Measurements from ENCODE around the gene DOCK2.
A peak's percentile ranks its signal among the peaks of the same experiment; 100 is the strongest.

The DOCK2 gene

DNA sequence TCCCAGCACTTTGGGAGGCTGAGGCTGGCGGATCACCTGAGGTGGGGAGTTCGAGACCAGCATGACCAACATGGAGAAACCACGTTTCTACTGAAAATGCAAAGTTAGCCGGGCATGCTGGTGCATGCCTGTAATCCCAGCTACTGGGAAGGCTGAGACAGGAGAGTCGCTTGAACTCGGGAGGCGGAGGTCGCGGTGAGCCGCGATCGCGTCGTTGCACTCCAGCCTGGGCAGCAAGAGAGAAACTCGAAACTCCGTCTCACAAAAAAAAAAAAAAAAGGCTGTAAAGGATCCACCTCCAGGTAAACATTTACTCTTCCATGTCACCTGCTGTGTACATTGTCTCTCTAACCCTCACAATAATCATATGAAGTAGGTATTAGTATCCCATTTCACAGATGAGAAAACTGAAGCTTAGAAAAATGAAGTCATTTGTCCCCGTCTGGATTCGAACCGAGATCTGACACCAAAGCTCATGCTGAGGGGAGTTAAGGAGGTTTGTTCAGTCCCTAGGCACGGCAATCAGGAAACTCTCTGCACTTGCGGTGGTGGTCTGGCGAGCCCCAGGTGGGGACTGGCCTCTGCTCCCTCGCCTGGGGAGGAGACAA is 494 bp upstream of the DOCK2 start:
- H3K27ac ChIP-seq: no peak overlapping the region
- TF ChIP-seq, protein P1, sequence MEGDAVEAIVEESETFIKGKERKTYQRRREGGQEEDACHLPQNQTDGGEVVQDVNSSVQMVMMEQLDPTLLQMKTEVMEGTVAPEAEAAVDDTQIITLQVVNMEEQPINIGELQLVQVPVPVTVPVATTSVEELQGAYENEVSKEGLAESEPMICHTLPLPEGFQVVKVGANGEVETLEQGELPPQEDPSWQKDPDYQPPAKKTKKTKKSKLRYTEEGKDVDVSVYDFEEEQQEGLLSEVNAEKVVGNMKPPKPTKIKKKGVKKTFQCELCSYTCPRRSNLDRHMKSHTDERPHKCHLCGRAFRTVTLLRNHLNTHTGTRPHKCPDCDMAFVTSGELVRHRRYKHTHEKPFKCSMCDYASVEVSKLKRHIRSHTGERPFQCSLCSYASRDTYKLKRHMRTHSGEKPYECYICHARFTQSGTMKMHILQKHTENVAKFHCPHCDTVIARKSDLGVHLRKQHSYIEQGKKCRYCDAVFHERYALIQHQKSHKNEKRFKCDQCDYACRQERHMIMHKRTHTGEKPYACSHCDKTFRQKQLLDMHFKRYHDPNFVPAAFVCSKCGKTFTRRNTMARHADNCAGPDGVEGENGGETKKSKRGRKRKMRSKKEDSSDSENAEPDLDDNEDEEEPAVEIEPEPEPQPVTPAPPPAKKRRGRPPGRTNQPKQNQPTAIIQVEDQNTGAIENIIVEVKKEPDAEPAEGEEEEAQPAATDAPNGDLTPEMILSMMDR (conservative IDR thresholded peaks at IDR 0.05): no peak
- no peak for TF ChIP-seq ZFX (IDR thresholded peaks at IDR 0.05)

DNA sequence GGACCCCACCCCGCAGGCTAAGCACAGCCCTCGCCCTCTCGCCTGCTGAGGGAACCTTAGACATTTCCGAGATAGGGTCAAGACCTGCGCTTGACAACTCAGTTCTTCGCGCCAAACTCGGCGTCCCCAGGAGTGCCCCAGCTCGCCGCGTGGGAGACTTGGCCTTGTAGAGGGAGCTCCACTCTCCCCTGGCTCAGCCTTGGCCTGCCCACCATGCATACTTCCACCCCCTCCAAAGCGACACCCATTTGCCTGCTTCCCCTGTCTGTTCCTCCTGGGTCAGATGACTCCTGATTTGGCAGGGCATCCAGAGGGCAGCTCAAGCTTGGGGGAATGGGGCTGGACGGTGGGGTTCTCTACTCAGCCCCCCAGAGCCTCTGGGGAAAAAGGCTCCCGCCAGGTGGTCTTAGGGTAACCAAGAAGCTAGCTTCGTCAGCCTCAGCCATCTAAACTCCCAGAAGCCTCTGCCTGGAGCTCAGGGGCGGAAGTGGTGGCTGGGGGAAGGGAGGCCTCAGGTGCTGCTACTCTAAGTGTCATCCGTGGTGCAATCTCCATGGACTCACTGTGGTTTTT is 560 bp downstream of the DOCK2 start:
- TF ChIP-seq, protein P1 (conservative IDR thresholded peaks at IDR 0.05): no peak
- TF ChIP-seq ZFX (IDR thresholded peaks at IDR 0.05): no peak
- H3K27ac ChIP-seq: no peak overlapping the region

DNA sequence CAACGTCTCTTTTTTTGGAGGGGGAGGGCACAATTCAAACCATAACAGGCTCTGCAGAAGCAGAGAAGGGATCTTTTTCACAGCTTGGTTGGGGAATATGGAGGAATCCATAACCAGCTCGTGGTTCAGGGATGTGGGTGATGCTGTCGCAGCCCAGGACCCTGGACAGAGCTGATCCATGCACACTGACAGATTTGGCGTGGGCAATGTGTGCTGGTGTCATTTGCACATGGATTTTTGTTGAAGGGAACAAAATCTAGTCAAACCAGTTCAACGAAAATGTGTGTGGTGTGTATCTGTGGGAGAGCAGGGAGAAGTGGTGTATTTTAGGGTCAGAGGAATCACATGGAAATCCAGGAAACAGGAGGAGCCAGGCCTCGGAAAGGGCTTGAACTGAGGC is 4.2 kb downstream of the DOCK2 start:
- H3K27ac ChIP-seq: peak overlapping the region; percentile 54
- TF ChIP-seq ZFX (IDR thresholded peaks at IDR 0.05): no peak
- TF ChIP-seq, protein P1 (conservative IDR thresholded peaks at IDR 0.05): no peak

DNA sequence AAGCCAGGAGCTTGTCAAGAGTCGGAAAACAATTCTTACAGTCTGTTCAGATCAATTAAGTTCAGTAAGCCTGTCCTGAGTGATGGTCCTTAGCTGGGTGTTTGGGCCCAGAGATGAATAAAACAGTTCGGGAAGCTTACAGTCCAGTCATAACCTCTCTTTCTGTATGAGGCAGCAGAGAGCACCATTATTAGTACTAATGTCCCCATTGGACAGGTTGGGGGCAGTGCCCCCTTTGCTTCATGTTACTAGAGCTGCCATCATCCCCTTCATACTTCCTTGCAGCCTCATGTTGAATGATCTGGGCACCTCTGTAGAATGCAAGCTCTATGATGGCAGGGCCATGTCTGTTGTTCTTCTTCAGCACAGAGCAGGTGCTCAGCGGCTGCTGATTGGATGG is 9.8 kb downstream of the DOCK2 start:
- TF ChIP-seq, protein P1 (conservative IDR thresholded peaks at IDR 0.05): no peak
- TF ChIP-seq ZFX (IDR thresholded peaks at IDR 0.05): no peak
- no peak overlapping the region for H3K27ac ChIP-seq

DNA sequence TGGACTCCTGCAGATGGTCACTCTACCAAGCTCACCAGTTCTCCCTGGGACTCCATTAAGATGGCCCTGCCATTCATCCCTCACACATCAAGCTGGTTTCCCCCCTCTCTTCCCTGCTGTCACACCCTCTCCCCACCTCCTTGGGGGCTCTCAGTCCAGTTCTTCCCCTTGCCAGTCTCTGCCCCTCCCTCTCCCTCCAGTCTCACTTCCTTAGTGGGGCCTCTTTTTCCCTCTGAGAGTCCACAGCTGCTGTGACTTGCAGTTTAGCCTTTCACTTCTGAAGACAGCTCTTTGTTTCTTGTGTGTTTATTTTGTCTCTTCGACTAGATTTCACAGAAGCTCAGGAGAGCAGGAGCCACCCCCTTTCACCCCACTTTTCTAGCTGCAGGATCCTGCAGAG is 10.5 kb downstream of the DOCK2 start:
- TF ChIP-seq ZFX (IDR thresholded peaks at IDR 0.05): no peak
- TF ChIP-seq, protein P1 (conservative IDR thresholded peaks at IDR 0.05): no peak
- no peak overlapping the region for H3K27ac ChIP-seq

DNA sequence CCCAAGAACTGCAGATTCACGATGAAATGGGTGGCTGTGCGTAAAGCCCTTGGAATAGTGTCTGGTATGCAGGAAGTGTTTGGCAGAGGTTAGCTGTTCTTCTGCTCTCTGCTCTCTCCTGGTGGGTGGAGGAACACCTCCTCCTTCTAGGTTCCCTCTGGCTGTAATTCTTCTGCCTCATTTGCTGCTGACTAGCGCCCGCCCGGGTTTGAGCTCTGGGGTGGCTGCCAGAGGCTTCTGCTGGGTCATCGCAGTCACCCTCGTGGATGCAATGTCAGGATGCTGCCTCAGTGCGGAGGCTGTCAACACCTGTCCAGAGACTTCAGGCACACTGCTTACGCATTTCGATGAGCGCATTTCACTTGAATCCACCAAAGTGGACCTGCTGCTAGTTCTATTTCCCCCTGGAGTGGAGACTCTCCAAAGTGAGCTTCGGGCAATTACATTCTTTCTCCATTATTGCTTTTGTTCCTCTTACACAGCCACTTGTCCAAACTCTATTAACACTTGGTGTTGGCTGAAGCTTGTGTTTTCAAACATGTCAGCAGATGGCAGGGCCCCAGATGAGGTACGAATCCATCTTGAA is 11.7 kb downstream of the DOCK2 start:
- H3K27ac ChIP-seq: no peak overlapping the region
- TF ChIP-seq, protein P1 (conservative IDR thresholded peaks at IDR 0.05): no peak
- TF ChIP-seq ZFX (IDR thresholded peaks at IDR 0.05): no peak

DNA sequence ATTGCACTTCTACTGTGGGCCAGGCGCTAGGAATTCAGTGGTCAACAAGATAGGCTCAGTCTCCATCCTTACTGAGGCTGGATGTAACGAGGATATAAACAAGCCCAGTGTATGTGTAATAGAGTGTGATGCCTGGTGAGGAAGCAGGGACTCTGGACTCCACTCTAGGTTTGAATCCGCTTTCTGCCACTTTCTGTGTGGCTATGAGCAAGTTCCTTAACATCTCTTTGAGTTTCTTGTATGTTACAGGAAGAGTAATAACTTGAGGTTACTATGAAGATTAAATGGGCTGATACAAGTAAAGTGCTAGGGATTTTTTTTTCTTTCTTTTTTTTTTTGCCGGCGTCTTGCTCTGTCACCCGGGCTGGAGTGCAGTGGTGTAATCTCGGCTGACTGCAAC is 12.4 kb downstream of the DOCK2 start:
- no peak for TF ChIP-seq ZFX (IDR thresholded peaks at IDR 0.05)
- TF ChIP-seq, protein P1 (conservative IDR thresholded peaks at IDR 0.05): no peak
- H3K27ac ChIP-seq: no peak overlapping the region
